ENCODE results near the gene RAB31. TPM values are rescaled to one million over a fixed set of nuclear protein-coding genes. Genes with fewer than 3 reads are reported as not detected.
"Not testable (repeated sequence)": the region's sequence is repeated elsewhere in the genome, so short reads cannot be mapped to it uniquely, and the experiment has no call there.

Gene RAB31
- total RNA-seq, 1 experiment from 2014 or later = 64.3 TPM

GRCh38 chr18:9846162-9846925 lies 138.2 kb downstream of the RAB31 start:
- DNase-seq (ENCODE audit: low spot score) = no peak
- in situ Hi-C loops (cut with HindIII; ENCODE audit: low sequenced_read_pairs) = no loop called here

DNA sequence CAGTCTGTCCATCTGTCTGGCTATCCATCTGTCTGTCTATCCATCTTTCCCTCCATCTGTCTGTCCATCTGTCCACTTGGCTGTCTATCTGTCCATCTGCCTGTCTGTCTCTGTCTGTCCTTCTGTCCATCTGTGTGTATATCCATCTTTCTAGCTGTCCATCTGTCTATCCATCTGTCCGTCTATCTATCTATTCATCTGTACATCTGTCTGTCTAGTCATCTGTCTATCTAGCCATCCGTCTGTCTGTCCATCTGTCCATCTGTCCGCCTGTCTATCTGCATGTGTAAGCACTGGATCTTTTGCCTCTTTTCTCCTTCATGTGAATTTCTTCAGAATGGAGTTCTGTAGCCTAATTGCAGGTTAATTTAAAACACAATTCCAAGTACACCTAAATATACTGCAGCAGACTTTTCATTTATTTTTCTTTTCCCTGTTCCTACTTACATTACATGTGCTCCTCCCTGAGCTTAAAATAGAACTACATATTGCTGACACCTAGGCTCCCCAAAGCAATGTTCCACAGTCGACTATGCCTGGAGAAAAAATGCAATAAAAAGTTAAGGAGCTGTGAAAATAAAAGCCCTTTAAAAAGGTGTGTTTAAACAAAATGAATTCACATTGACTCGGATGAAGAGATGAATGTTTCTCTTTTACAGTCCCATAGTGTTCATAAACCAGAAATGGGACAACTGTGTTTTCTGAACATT lies 140.2 kb downstream of the RAB31 start:
- in situ Hi-C loops (cut with HindIII; ENCODE audit: low sequenced_read_pairs) = no loop called here
- DNase-seq (ENCODE audit: low spot score) = no peak

DNA sequence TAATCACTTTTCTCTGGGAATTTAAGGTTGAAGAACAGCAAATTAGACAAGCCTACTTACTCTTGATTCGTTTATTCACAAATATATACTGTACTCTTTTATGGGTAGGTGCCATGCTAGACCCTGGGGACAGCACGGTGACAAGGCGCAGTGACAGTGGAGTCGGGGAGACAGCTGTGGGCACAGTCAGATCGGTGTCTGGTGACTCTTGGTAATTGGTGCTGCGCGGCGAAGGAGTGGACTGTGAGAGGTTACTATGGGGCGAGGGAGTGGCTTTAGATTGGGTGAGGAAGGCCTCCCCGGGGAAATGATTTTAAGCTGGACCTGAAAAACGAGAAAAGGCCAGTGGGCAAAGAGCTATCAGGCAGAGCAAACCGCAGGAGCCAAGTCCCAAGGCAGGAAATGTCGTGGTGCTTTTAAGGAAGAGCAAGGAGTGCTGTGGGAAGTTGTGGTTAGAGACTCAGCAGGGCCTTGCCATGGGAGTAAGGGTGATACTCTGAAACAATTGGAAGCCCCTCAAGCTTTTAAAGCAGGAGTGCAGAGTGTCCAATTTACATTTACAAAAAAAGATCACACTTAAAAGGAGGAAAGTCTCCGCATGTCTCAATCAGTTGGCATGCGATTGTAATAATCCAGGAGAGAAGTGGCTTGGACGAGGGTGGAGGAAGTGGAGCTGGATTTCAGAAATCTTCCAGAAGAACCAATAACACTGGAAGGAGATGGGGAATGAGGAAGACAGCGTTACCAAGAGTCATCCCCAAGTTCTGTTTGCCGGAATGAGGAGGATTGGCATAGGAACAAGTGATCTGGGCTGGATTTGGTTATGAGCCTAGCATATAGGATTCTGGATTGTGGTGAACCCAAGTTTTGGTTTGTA lies 141.5 kb downstream of the RAB31 start:
- DNase-seq (ENCODE audit: low spot score) = no peak
- in situ Hi-C loops (cut with HindIII; ENCODE audit: low sequenced_read_pairs) = no loop called here

- DNase-seq (ENCODE audit: low spot score) = no peak
- in situ Hi-C loops (cut with HindIII; ENCODE audit: low sequenced_read_pairs) = no loop called here
These were observed 142.2 kb downstream of the RAB31 start for GRCh38 chr18:9850309-9850708.

DNA sequence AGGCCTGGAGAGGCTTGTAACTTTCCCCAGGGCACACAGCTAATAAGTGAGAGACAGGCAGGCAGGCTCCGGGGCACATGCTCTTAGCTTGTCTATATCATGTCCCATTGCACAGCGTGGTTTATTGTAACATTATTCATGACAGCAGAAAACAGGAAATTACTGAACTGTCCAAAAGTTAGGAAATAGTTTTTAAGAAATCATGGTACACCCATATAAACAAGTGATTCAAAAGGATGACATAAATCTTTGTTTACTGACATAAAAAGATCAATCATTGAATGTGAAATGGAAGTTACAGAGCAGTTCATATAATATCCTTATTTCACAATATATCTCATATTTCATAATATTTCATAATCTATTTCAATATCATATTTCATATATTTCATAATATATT lies 143.4 kb downstream of the RAB31 start:
- no peak for DNase-seq (ENCODE audit: low spot score)
- in situ Hi-C loops (cut with HindIII; ENCODE audit: low sequenced_read_pairs) = no loop called here

GRCh38 chr18:9852266-9853081 lies 144.4 kb downstream of the RAB31 start:
- no peak for DNase-seq (ENCODE audit: low spot score)
- in situ Hi-C loops (cut with HindIII; ENCODE audit: low sequenced_read_pairs) = no loop called here

- in situ Hi-C loops (cut with HindIII; ENCODE audit: low sequenced_read_pairs) = no loop called here
- DNase-seq (ENCODE audit: low spot score) = no peak
These were observed 146.9 kb downstream of the RAB31 start for GRCh38 chr18:9854801-9855676.

DNA sequence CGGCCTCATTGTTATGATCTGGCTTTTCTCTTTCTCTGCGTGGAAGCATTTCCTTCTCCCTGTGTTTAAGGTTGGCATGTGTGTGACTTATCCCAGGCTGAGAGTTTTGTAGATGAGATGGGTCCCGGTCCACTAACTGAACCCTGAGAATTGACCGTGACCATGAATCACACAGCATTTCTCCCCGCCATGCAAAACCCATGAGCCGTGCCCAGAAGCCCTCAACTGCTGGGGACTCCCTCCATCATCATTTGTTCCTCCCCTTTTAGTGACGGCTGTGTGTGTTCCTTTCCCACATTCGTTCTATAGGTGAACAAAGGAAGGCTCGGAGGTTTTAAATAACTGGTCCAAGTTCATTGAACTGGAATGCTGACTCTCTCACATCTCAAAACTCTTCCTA lies 147.6 kb downstream of the RAB31 start:
- no peak for DNase-seq (ENCODE audit: low spot score)
- in situ Hi-C loops (cut with HindIII; ENCODE audit: low sequenced_read_pairs) = no loop called here

- in situ Hi-C loops (cut with HindIII; ENCODE audit: low sequenced_read_pairs) = no loop called here
- no peak for DNase-seq (ENCODE audit: low spot score)
These were observed 148.0 kb downstream of the RAB31 start for GRCh38 chr18:9856092-9856491.

GRCh38 chr18:9857479-9857998 lies 149.4 kb downstream of the RAB31 start:
- in situ Hi-C loops (cut with HindIII; ENCODE audit: low sequenced_read_pairs); DNase-seq (ENCODE audit: low spot score): not testable (repeated sequence)

GRCh38 chr18:9858642-9859041 lies 150.5 kb downstream of the RAB31 start:
- DNase-seq (ENCODE audit: low spot score) = no peak
- in situ Hi-C loops (cut with HindIII; ENCODE audit: low sequenced_read_pairs) = no loop called here

GRCh38 chr18:9859232-9859631 lies 151.1 kb downstream of the RAB31 start:
- no peak for DNase-seq (ENCODE audit: low spot score)
- in situ Hi-C loops (cut with HindIII; ENCODE audit: low sequenced_read_pairs) = no loop called here

GRCh38 chr18:9860682-9861081 lies 152.6 kb downstream of the RAB31 start:
- no peak for DNase-seq (ENCODE audit: low spot score)
- in situ Hi-C loops (cut with HindIII; ENCODE audit: low sequenced_read_pairs) = no loop called here

DNA sequence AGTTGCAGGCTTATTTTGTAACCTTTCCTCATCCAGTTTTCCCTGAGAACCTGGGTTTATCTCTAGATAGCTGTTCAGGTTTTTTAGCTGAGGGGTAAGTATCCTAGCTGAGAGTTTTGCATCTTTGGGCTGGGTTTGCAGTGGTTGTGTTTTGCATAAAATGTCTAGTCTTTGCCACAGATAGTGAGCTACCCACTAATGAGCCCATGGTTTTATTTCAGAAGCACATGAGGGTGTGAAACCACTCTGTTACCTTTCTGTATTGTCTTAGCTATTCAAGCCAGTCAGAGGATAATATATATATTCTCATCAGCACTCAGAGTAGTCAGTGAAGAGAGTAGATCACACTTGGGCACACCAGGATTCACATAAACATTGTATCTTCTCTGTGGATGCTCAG lies 153.1 kb downstream of the RAB31 start:
- in situ Hi-C loops (cut with HindIII; ENCODE audit: low sequenced_read_pairs) = no loop called here
- no peak for DNase-seq (ENCODE audit: low spot score)

- in situ Hi-C loops (cut with HindIII; ENCODE audit: low sequenced_read_pairs) = no loop called here
- DNase-seq (ENCODE audit: low spot score) = no peak
These were observed 153.8 kb downstream of the RAB31 start for GRCh38 chr18:9861933-9862332.

DNA sequence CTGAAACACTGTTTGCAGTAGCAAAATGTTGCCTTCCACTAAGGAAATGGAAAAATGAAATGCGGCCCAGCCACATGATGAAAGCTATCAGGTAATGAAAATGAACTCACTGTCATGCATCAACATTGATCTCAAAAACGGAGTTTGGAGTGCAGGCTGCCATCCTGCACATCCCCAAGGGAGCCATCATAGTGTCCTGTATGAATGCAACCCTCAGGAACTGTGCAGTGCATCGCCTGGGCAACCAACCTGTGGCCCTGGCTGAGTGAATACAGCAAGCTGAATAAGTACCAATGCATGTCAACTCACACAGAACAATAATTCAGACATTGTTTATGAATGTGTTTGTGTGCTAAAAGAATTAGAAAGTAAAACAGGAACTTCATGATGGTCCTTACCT lies 154.6 kb downstream of the RAB31 start:
- in situ Hi-C loops (cut with HindIII; ENCODE audit: low sequenced_read_pairs) = no loop called here
- no peak for DNase-seq (ENCODE audit: low spot score)

DNA sequence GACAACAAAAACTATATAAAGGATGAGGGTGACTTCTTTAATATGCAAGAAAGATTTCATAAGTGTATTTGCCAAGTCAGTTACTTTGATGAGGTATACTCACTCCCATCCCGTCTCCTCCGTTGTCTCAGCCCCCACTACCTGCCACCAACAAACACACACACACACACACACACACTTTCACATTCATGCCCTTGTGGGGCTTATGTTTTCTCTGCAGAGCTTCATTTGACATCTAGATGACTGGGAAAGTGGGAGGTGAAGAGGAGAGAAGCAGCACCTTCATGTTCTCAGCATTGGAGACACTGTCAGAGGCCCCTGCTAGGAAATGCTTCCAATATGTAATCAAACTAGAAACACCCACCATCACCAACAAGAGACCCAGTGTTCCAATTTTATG lies 155.2 kb downstream of the RAB31 start:
- no peak for DNase-seq (ENCODE audit: low spot score)
- in situ Hi-C loops (cut with HindIII; ENCODE audit: low sequenced_read_pairs) = no loop called here

Data from G401 (cell line).